Kidney tubule cell (primary cell): ENCODE results near the gene COX10.
"Not testable (repeated sequence)": the region's sequence is repeated elsewhere in the genome, so short reads cannot be mapped to it uniquely, and the experiment has no call there.

Experiments
- DNase-seq: peaks from one replicate; pipeline ENCODE4 v3.0.0-alpha.2; 2018; ENCODE audit warnings: low spot score

The COX10 gene

DNA sequence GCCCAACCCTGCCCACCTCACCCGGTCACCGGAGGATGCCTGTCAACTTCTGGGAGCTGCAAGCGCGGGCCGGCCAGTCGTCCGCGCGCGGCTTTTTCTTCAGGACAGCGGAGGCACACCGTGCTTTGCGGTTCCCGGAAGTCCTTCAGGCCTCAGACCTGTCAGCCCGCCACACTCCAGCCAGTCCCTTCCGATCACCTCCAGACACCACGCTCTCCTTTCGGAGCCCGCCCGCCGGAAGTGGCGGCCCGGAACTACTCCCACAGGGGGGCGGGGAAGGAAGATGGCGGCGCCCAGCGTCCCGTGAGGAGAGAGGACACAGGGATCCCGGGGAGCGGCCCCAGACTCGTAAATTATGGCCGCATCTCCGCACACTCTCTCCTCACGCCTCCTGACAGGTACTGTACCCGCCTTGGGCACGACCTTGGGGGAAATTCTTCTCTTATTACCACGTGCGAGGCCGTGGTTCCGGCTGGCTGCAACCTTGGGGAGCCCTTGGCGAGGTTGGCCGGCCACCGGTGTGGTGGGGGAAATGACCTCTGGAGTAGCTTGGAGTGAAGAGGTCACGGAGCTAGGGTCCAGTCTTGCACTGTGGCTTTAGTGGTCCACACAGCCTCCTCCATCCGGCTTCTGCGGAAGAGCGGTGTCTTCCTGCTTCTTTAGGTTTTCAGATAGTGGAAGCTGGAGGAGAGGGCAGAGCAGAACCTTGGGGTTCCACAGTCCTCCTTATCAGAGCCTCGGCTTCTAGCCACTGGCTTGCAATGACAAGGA lies at the start of gene COX10:
TSS of gene COX10 (plus strand) at position 254 of the 771 bp plus-strand sequence. CDS start at position 356, 102 bp downstream.
- peak; percentile 91 for DNase-seq

DNA sequence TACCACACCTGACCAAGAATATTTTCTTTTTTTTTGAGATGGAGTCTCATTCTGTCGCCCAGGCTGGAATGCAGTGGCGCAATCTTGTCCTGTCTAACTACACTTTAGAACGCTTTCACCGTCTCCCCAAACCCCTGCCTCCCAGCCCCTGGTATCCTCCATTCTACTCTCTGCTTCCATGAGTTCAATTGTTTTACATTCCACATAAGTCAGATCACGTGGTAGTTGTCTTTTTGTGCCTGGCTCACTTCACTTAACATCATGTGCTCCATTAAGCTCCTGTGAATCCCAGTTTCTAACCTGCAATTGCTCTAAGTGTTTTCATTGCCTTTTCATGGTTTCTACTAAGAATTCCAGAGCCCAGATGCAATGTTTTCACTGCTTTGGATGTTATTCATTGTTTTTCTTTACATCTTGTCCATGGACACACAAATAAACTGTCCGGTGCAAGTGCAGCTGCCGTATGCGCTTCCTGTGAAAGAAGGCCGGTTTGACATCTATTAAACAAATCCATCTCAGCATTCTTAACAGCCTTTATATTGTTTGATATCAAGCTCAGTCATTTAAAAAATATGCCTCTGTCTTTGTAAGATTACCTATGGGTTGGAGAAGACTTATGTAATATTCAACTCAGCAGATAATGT lies 47.5 kb upstream of the COX10 start:
- DNase-seq, result not testable (repeated sequence)

DNA sequence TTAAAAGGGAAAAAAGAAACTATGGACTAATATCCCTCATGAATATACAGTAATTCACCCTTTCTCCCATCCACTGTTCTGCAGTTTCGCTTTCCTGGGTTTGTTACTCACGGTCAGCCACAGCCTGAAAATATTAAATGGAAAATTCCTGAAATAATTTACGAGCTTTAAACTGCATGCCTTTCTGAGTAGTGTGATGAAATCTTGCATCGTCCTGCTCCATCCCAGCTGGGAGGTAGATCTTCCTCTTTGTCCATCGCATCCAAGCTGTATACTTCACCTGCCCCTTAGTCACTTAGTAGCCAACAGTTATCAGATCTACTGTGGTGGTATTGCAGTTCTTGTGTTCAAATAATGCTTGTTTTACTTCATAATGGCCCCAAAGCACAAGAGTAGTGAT lies 39.5 kb upstream of the COX10 start:
- DNase-seq, result not testable (repeated sequence)

DNA sequence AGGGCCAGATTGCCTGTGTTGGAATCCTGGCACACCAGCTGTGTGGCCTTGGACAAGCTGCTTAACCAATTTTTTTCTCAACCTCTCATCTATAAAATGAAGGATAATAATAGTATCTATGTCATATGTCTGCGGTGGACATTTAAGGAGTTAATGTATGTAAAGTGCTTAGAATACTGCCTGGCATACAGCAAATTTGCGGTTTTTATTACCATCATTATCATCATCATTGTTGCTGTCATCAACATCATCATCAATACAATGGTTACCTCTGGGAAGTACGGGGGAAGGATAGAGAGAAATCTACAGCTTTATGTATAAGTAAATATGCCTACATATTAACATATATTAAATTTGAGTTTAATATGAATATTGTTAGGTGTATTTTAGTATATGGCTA lies 37.1 kb upstream of the COX10 start:
- DNase-seq, result no peak

DNA sequence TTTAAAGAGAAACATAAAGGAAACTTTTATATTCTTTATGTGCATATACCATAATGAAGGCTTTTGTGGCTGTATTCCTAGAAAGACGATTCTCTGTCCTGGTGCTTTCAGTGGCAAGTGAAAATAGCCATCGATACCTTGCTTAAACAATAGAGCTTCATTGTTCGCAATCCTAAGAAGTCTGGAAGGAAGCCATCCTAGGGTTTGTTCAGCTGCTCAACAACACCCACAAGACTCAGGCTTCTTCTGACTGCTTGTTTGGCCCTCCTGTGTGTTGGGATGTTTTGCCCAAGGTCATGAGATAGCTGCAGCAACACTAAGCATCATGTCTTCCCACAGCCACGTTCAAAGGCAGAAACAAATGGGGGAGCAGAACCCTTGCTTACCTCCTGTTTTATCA lies 36.1 kb upstream of the COX10 start:
- DNase-seq, result no peak

DNA sequence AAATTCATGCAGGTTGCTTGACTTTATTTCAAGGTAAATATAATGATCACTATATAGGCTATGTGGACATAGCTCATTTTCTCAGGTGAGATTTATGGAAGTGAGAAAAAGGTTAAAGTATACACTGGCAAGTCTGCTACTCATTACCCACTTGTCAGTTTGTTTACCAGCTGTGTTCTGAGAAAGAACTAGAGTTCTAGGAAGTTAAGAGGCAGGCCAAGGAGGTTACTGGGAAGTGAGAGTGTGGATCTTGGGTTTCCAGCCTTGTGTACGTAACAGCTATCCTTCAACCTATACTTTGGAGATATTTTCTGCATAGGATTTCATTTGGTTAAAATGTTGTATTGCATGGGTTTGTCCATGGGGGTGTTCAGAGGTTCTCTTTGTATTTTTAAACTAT lies 31.9 kb upstream of the COX10 start:
- no peak for DNase-seq

DNA sequence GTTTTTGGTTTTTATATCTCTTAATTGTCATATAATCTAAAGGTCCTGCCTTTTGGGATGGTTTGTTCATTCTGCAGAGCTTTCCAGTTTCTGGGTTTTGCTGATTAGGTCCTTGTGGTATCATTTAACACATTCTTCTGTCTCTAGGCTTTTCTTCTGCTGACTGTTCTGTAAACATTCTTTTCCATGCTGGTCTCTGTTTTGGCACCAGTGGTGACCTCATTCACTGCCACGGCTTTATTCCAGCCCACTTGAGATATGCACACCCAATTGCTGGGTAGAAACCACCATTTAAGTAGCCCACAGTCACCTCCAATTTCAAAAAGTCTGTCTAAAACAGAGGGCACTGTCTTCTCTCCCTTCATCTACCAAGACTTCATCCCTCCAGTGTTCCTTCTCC lies 31.1 kb upstream of the COX10 start:
- peak; percentile 20 for DNase-seq

DNA sequence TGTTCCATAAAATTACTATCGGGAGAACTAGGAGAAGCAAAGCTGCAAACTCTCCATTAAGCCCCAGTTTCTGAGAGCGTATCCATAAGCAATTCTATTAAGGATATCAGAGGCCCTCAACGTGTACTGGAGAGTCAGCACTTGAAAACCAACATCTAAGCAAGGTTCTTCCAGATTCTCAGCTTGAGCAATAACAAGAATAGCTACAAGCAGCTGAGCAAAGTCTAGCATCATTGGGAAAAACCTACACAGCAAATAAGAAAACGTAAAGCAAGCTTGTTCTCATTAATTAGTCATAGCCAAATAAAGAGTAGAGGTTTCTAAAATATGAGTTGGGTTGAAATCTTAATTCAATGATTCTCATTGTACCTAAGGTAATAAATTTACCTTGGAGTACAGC lies 26.9 kb upstream of the COX10 start:
- no peak for DNase-seq

DNA sequence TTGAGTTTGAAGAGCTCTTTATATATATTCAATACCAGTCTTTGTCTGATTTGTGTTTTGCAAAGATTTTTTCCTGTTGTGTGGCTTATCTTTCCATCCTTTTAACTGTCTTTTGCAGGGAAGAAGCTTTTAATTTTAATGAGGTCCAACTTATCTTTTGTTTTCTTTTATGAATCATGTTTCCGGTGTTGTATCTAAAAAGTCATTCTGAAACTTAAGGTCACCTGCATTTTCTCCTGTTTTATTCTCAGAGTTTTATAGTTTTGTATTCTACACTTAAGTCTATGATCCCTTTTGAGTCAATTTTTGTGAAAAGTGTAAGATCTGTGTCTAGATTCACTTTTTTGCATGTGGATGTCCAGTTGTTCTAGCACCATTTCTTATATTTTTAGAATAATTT lies 24.6 kb upstream of the COX10 start:
- DNase-seq, result no peak

DNA sequence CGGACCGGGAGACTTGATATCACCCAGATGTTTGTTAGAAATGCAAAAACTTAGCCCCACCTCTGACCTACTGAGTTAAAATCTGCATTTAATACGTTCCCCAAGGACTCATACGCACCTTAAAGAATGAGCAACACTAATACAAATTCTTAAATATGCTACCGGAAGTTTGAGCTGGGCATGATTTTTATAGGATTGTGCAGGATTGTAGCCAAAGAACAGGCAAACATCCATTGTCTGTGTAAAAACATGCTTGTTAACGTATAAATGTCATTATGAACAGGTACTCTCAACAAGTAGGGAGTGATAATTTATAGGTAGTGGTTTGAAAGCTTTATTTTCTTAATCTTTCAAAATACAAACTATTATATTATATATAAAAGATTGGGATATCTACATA lies 22.3 kb upstream of the COX10 start:
- DNase-seq, result no peak

DNA sequence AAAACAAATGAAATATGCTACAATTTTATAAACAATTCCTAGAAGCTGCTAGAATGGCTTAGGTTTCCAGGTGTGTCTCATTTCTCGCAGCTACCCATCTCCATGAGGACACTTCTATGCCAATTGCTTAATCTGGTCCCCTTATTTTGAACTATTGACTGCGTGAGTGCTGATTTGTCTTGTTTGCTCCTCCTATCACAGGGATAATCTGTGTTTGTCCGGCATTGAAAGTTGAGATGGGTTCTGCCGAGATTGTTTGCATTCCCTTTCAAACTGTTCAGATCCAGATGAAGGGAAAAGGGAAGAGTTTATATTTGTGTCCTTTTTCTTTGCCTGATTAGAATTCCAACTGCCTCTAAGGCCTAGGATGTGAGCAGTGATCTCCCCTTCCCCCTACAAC lies 21.7 kb upstream of the COX10 start:
- no peak for DNase-seq

DNA sequence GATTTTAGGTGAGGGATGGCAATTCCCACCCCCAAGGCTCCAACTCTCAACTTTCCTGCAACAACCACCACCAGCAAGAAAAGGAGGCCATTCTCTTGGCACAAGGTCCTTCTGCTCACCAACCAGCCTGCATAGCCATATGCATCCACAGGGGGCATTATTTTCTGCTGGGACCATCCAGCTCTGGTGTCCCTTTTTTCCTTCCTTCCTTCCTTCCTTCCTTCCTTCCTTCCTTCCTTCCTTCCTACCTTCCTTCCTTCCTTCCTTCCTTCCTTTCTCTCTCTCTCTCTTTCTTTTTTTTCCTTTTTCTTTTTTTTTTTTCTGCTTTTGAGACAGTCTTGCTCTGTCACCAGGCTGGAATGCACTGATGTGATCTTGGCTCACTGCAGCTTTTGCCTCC lies 21.1 kb upstream of the COX10 start:
- no peak for DNase-seq

DNA sequence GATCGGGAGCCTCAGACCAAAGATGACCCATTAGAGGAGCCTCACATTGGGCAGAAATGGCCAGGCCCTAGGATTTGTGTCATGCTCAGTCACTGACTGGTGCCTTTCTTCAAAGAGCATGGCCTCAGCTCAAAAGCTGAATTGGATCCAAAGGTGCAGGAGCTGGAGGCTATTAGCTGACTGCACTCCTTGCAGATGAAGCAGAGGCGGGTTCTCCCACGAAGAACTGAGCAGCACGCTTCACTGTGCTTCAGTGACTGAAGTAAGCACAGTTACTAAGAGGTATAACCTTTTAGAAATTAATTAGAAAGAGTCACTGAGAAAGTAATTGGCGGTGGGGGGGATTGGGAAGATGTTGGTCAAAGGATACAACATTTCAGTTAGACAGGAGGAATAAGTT lies 18.7 kb upstream of the COX10 start:
- DNase-seq, result no peak

DNA sequence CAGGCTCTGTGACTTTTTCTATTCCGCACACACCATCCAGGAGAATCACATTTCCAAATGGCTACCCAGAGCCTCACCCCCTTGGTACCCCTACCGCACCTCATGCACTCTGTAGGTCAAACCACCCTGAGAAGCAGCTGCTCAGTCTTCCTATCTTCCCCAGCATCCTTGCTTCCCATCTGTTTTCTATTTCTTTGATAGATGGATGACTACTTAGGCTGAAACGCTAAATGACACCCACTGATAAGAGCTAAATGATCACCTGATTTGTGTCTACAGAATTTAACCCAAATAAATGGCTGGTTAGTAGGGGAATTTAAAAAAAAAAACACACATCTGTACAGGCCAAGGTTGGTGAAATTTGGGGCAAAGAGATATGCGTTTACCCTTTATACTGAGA lies 17.6 kb upstream of the COX10 start:
- DNase-seq, result no peak

DNA sequence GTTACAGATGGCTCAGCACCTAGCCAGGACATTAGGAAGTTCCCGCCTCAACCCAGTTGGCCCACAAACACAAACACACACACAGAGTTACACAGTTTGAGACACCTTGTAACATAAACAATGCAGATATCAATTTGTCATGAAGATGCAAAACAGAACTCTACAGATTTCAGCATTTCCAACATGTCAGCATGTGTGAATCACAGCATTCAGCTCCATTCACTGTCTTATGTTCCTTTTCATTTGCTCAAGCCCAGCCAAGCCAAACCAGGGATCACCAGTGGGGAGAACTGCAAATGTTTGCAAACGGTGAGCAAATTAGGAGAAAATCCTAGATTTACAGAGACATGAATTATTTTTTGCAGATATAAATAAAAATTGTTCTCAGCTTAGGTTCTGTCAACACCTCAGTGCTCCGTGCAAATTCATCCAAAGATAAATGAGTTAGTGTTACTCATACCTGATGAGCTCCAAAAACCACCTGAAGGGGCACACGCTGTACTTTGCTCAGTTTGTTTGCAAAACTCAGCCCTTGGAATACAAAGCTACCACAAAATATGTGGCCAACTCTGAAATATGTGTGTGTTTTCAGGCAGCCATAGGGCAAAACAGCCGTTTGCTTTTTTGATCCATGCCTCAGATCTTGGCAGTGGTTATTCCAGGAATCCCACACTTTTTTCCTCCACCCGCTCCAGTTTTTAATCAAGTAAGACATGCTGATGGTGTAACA lies 16.3 kb upstream of the COX10 start:
- DNase-seq, result no peak

DNA sequence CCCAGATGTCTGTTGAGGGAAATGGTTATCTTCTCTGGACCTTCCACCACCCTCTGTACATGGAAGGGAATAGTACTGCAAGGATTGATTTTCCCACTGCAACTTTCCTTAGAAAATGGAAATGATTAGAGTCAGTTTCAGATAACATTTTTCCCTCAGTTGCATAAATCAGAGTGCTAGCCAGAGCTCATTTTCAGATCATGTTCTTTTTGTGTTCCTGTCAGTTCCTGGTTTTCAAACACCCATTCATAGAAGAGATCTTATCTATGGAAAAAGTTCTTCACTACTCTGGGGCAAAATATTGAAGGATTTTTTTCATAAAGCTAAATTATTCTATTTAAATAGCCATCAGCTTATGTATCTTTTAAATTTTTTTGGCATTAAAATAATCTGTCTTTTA lies 11.7 kb upstream of the COX10 start:
- DNase-seq, result no peak

DNA sequence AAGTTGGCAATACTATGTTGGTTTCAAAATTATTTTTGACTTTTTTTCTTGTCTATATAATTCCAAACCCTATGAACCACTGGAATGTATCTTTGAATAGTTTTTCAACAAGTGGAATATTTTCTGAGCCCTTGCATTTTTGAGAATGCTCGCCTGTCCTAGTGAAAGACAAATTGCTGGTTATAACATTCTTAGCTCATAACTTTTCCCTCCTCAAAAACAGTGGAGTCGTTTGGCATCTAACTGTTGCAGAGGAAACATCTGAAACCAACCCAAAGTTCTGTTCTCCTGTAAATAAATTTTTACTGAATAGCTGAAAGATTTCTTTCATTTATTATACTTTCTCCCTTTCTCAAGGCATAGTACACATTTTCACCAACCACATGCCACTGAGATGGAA lies 11.3 kb upstream of the COX10 start:
- no peak for DNase-seq

DNA sequence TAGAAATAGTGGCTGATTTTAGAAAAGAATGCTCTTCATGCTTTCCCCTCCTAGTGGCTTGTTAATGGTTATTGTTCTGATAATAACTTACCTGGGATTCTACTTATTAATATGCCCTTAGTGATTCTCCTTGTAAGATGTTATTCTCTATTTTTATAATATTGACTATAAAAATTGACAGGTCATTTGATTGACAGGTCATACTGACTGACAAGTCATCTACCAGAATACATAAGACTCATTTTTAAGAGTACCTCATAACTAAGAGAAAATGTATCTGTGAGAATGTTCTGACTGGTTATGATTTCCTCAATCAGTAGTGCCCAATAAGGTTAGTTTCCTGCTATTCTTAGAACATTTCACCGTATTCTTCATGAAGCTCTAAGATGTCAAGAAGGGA lies 8.6 kb upstream of the COX10 start:
- DNase-seq, result no peak

DNA sequence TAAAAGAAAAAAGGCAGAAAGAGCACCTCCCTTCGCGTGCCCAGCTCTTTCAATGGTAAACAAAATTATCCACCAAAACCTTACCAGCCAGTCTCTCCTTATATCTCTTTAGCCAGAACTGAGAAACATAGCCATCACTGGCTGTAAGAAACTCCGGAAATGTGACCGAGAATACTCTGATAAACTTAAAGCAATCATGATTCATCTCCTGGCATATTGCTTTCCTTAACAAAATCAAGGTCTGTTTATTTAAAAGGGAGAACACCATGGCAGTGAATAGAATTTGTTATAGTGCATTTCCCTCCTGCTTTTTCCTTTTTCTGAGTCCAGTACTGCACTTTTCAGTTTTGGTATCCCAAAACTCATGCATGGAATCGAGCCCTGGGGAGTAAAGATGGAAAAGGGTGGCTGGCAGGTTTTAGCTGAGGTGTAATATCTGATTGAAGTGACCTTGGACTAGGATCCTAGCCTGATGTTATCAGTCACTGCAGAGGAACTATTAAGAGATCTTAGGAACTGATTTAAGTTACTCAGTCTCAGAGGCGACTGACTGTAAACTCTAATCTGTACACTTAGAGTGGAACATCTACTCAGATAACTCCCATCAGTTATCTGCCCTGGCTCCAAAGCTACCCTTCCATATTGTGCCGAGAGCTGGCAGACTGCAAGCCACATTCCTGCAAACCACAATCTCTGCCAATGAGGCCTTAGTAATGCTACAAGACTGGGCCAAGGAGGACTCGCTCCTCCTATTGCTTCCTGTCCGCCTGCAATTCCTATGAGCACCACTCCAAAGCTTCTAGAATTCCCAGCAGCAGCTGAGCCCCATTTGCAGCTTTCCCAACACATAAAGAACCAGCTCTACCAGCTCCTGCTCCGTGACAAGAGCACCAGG lies 7.4 kb upstream of the COX10 start:
- peak; percentile 51 for DNase-seq

DNA sequence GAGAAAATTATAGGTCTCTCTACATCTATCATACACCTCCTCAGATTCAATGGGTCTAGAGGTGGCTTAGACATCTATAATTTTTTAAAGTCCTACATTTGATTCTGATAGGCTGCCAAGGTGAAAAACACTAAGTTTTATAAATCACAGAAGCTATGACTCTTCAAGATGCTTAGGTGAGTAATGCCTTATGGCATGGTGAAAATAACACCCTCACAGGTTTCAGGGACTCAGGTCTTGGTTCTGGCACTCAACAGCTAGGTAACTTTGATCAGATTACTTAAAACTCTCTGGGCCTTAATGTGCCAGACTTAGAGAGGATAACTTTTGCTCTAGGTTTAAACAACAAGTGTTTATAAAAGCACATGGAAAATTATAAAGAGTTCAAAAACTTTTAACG lies 2.0 kb upstream of the COX10 start:
- DNase-seq, result no peak

DNA sequence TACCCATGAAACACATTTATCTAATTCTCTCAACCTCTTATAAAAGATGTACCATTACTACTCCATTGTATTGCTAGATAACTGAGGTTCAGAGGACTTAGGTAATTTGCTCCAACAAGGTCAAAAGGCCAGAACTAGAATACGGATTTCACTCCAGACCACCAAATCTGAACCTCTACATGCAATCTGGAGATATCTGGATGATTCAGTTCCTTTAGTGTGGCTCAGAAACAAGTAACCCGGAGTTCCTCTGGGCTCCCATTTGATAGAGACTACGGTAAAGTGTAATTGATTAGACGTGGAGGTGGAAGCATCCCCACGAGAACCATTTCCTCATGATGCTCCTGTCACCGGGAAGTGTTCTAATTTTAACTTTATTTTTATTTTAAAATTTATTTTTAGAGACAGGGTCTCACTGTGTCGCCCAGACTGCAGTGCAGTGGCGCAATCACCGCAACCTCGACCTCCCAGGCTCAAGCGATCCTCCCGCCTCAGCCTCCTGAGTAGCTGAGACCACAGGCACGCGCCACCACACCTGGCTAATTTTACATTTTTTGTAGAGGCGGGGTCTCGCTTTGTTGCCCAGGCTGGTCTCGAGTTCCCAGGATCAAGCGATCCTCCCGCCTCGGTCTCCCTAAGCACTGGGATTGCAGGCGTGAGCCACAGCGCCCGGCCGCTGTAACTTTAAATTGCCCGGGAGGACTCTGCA lies 608 bp upstream of the COX10 start:
- DNase-seq, result peak; percentile 2
